Ovary (tissue), 3 donors: ENCODE measurements around the gene GRIK3.

ENCODE experiments used
- CTCF ChIP-seq, 3 donors: fragments of 450-650 bp in 2 of 3; fragments of 200-600 bp in 1 of 3; IDR thresholded peaks; one replicate each; pipeline versions ENCODE4 v1.5.1 to v1.8.0; 2016 to 2022; ENCODE audit warnings: antibody characterized with exemption in 3 of 3, mild to moderate bottlenecking in 1 of 3
- EP300 ChIP-seq: sonication (generic); formaldehyde crosslinking; IDR thresholded peaks from one replicate; pipeline ENCODE4 v1.6.1; 2017; ENCODE audit warnings: antibody characterized with exemption
- POLR2A ChIP-seq: fragments of 450-650 bp; IDR thresholded peaks from one replicate; pipeline ENCODE4 v1.6.1; 2017; ENCODE audit warnings: antibody characterized with exemption, mild to moderate bottlenecking, moderate library complexity
- donor health status: DM: no; HTN: no; CAD: no.

GRCh38 chr1:36804669-36805314 lies 229.5 kb downstream of the GRIK3 start:
- TF ChIP-seq EP300 (no peak), POLR2A (no peak), CTCF (IDR thresholded peaks at IDR 0.05) (no peak)
